ENCODE measurements around the gene BST2.

- TF ChIP-seq CTCF (IDR thresholded peaks at IDR 0.05; ENCODE audit: borderline replicate concordance, extremely low read depth, low read length, poor library complexity, severe bottlenecking) (no peak), EZH2 (IDR thresholded peaks at IDR 0.05; ENCODE audit: borderline replicate concordance, low read depth, low read length, severe bottlenecking) (no peak)
Measured at GRCh38 chr19:17389957-17390664, 15.3 kb downstream of the BST2 start.

All from DND-41 (cell line).